ENCODE data around the gene MAPK11. TPM values are rescaled to one million over a fixed set of nuclear protein-coding genes. Genes with fewer than 3 reads are reported as not detected.

MAPK11 gene
- polyA plus RNA-seq, 1 donor (not counting 4 experiments of a cell fraction or from before 2014, with no cell fraction given), result 4.6 TPM

- no peak for FAIRE-seq
- H3K27ac ChIP-seq (ENCODE audit: control insufficient read depth, insufficient read depth, low read length), result no peak overlapping the region
Measured at GRCh38 chr22:50299785-50300619, 29.8 kb upstream of the MAPK11 start.

GRCh38 chr22:50298937-50299784 lies 29.0 kb upstream of the MAPK11 start:
- no peak overlapping the region for H3K9ac ChIP-seq (ENCODE audit: control insufficient read depth, extremely low read depth, insufficient read depth, low read length)
- H3K36me3 ChIP-seq (ENCODE audit: control insufficient read depth in 2 of 2, extremely low read depth in 1 of 2, insufficient read depth in 2 of 2, low read length in 2 of 2), result peaks cover 6 to 11% of the 10 kb centered on the region in 2 experiments
- H3K9me3 ChIP-seq (ENCODE audit: control insufficient read depth, low read depth, low read length), result no peaks in the 10 kb centered on the region
- dilution Hi-C loops (cut with MboI; ENCODE audit: extremely low pct_ligation_motif_present, low sequenced_read_pairs), result no loop called here
- peaks cover 15% of the 10 kb centered on the region for H4K20me1 ChIP-seq (ENCODE audit: control insufficient read depth, extremely low read depth, insufficient read depth, low read length)
- H3K27me3 ChIP-seq (ENCODE audit: control insufficient read depth, extremely low read depth, insufficient read depth, low read length), result no peaks in the 10 kb centered on the region
- peak overlapping the region; percentile 45 for H3K4me2 ChIP-seq (ENCODE audit: control insufficient read depth, extremely low read depth, insufficient read depth, low read depth, low read length)
- H3K4me1 ChIP-seq (ENCODE audit: control insufficient read depth, extremely low read depth, insufficient read depth, low read length), result peaks cover 45% of the 10 kb centered on the region
- no peak overlapping the region for H2AFZ ChIP-seq (ENCODE audit: control insufficient read depth, low read length)
- TF ChIP-seq CTCF (optimal IDR thresholded peaks at IDR 0.05 in 1 of 3, IDR thresholded peaks at IDR 0.05 in 1 of 3, conservative IDR thresholded peaks at IDR 0.05 in 1 of 3; ENCODE audit: extremely low read depth in 1 of 3, insufficient read depth in 2 of 3, low read length in 3 of 3) (no peak), EZH2 (IDR thresholded peaks at IDR 0.05; ENCODE audit: low read length) (no peak)
- H3K27ac ChIP-seq (ENCODE audit: control insufficient read depth, insufficient read depth, low read length), result no peak overlapping the region
- H3K79me2 ChIP-seq (ENCODE audit: control insufficient read depth, insufficient read depth, low read length), result peaks cover 95% of the 10 kb centered on the region
- no peak for FAIRE-seq
- peaks cover 5% of the 10 kb centered on the region for H3K9me1 ChIP-seq (ENCODE audit: control insufficient read depth, extremely low read depth, insufficient read depth, low read length)
- H3K4me3 ChIP-seq (ENCODE audit: control insufficient read depth in 2 of 3, extremely low read depth in 1 of 3, insufficient read depth in 2 of 3, low read depth in 1 of 3, low read length in 3 of 3), result no peak overlapping the region
- no peak for DNase-seq (ENCODE audit: low read depth, low spot score)

More at GRCh38 chr22:50299785-50300619, 29.8 kb upstream of the MAPK11 start:
- Histone ChIP-seq H2AFZ (ENCODE audit: control insufficient read depth, low read length) (no peak overlapping the region), H3K4me3 (ENCODE audit: control insufficient read depth in 2 of 3, extremely low read depth in 1 of 3, insufficient read depth in 2 of 3, low read depth in 1 of 3, low read length in 3 of 3) (peak overlapping the region in 2 of 3 experiments; percentile 22 to 38), H3K79me2 (ENCODE audit: control insufficient read depth, insufficient read depth, low read length) (peaks cover 95% of the 10 kb centered on the region), H4K20me1 (ENCODE audit: control insufficient read depth, extremely low read depth, insufficient read depth, low read length) (peaks cover 15% of the 10 kb centered on the region), H3K9ac (ENCODE audit: control insufficient read depth, extremely low read depth, insufficient read depth, low read length) (peak overlapping the region; percentile 33), H3K4me1 (ENCODE audit: control insufficient read depth, extremely low read depth, insufficient read depth, low read length) (peaks cover 50% of the 10 kb centered on the region), H3K9me3 (ENCODE audit: control insufficient read depth, low read depth, low read length) (no peaks in the 10 kb centered on the region), H3K4me2 (ENCODE audit: control insufficient read depth, extremely low read depth, insufficient read depth, low read depth, low read length) (peak overlapping the region; percentile 45), H3K27me3 (ENCODE audit: control insufficient read depth, extremely low read depth, insufficient read depth, low read length) (no peaks in the 10 kb centered on the region), H3K9me1 (ENCODE audit: control insufficient read depth, extremely low read depth, insufficient read depth, low read length) (peaks cover 5% of the 10 kb centered on the region), H3K36me3 (ENCODE audit: control insufficient read depth in 2 of 2, extremely low read depth in 1 of 2, insufficient read depth in 2 of 2, low read length in 2 of 2) (peaks cover 6 to 8% of the 10 kb centered on the region in 2 experiments)
- DNase-seq (ENCODE audit: low read depth, low spot score), result no peak
- TF ChIP-seq EZH2 (IDR thresholded peaks at IDR 0.05; ENCODE audit: low read length), result no peak
- dilution Hi-C loops (cut with MboI; ENCODE audit: extremely low pct_ligation_motif_present, low sequenced_read_pairs), result no loop called here

Measured in keratinocyte (primary cell).